GM03348 (cell line): ENCODE measurements around the gene DELE1.

Source experiments
- DNase-seq: peaks from one replicate; pipeline ENCODE4 v3.0.0; 2012; ENCODE audit warnings: low spot score

Gene DELE1, protein sequence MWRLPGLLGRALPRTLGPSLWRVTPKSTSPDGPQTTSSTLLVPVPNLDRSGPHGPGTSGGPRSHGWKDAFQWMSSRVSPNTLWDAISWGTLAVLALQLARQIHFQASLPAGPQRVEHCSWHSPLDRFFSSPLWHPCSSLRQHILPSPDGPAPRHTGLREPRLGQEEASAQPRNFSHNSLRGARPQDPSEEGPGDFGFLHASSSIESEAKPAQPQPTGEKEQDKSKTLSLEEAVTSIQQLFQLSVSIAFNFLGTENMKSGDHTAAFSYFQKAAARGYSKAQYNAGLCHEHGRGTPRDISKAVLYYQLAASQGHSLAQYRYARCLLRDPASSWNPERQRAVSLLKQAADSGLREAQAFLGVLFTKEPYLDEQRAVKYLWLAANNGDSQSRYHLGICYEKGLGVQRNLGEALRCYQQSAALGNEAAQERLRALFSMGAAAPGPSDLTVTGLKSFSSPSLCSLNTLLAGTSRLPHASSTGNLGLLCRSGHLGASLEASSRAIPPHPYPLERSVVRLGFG

DNA sequence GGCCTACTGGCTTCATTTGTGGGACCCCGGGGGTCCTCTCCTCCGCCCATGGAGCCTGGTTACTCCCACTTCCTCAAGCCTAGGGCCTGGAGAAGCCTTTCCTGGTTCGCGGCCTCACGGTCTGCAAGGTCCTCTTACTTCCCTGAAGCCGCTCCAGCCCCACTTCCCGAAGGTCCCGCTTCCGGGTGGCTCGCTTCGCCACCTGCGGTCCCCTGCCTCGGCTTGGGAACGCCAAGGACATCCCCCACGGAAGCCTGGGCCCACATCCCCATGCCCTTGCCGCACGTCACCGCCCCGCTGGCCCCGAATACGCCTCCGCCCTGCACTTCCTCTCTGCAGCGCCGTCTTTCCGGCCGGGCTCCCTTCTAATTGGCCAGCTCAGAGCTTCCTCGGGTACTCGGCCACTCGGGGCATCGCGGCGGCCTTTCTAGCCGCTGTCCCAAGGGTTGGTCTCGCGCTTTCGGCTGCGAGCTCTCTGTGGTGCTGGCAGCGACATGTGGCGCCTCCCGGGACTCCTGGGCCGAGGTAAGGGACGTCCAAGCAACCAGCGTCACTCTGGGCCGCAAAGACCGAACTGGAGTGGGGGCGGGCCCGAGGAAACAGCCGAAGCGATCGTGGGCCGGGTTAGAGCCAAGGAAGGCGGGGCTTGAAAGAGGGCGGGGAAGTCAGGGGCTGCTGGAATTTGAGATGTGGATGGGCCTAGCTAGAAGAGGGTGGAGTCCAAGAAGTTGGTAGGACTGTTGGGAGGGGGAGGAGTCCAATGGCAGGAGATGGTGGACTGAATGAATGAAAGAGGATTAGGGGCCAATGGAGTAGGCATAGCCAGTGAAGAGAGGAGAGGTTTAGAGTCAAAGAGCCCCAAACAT, at the start of gene DELE1:
DELE1 (plus strand) TSS at position 424 of the 866 bp plus-strand sequence; CDS start at position 495, 71 bp downstream.
- peak; percentile 97 for DNase-seq

DNA sequence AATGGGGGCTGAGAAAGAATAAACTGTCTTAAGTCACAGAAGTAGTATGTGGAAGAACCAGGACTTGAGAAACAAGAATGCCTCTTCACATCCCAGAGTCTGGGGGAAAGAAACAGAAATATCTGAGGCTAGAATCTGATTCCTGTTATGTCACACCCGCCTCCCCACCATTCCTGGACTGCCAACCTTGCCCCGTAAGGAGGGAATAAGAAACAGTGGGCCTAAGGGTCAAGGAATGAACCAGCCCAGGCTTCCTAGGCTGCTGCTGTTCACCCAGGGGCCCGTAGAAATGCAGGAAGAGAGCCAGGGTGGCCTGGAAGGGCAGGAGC, 49.8 kb upstream of the DELE1 start:
- DNase-seq: no peak

DNA sequence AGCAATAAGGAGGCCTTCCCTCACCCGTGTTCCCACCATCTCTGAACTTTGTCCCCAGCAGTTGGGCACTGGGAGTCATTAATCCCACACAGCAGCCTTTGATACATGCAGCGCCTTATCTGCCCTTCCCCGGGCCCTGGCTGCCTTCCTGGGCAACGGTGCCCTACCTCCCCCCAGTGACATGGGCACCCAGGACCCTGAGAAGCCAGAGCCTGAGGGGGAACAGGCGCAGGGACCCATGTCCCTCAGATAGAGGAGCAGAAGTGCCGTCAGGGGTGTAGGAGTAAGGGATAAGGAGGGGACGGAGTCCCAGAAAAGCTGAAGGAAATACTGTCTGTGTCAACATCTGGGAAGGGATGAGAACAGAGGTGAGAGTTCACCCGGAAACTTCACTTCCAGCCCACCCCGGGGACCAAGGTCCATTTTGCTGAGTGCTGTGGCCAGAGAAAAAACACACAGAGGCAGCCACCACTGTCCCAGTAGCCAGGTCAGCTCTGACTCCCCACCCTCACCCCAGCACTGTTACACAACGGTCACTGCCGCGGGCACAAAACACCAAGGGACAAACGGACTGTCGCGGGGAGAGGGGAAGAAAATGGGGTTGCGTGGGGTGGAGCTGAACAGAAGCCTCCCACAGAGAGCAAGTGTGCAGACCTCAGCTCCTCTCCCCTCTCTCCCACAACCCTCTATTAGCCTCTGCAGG, 49.3 kb upstream of the DELE1 start:
- DNase-seq: no peak

DNA sequence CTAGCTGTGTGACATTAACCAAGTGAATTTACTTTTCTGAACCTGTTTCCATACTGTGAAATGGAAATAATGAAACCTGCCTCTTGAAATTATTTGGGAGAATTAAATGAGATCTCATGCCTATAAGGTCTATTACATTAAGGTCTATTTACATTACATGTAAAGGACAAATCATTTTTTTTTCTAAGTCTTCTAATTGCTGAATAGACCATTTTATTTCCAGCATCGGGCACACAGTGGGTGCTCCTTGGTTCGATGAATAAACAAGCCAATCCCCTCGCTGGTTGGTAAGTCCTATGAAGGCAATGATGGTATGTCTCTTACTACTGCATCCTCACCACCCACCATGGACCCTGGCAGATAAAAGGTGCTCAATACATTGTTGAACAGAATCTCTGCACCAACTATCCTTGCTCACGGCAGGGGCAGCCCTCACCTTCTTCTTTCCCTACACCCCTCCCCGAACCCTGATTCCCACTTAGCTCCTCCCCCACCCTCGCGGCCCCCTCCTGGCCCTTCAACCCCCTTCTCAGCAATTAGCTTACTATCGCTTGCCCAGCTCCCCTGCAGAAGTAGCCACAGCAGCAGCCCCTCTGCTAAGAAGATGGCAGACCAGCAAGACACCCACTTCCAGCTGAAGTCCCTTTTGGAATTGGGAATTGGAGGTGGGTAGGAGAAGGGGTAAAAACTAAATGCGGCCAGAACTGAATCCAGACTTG, 48.5 kb upstream of the DELE1 start:
- no peak for DNase-seq

DNA sequence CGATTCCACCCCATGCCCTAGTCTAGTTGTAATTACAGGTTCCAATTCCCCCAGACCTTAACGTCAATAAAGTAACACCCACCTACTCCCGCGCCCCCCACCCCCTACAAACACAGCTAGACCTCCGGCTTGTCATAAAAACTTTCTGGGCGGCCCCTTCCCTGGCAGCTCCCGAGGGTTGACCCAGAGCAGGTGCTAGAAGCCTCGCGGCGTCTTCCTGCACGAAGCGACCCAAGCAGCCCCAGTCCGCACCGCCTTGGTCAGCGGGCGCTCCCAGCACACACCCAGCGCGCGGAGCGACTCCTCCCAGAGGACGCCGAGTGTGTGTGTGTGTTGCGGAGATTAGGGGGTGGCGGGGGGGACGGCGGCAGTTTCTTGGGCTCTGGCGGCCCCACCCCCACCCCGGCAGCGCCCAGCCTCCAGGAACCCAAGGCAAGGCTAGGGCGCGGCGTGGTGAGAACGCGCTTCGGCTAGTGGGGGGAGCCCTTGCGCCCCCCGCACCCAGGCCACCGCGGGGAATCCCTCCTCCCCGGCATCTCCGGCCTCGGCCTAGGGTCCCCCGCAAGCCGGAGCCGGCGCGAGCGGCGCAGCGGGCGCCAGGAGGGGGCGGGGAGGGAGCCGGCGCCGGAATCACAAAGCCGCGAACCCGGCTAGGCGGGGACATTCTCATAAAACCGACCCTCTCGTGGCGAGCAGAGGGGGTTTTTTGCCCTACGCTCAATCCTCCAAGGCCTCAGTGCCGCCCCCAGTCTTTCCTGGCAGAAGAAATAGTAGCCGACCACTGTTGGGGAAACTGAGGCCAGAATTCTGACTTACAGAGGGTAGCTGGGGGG, 47.7 kb upstream of the DELE1 start:
- DNase-seq: no peak

DNA sequence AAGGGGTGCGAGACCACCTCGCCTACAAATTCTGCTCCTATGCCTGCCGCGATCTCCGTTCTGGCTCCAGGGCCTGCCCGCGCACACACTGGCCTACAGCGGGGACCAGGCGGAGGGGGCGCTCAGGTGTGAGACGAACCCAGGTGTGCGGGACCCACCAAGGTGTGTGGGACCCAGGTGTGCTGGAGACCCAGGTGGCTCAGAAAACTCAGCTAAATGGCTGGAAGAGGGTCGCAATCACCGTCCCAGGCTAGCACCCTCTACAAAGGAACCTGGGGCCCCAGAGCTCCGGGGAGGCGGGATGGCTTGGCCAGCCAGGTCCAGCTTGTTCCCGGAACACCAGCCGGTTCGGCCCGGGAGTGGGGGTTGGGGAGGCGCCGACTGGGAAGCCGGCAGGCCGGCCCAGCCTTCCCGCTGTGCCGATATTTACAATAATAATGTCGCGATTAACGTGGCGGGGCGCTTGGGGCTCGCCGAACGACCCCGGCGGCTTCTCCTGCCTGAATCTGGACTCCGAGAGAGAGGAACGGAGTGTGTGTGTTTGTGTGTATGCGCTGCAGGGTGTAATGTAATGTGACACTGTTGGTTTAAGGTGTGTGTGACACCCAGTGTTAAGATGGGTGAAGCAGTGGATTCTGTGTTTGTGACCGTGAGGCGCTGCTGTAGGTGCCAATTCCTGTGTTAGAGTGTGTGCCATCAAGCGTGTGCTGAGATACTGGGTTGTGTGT, 46.9 kb upstream of the DELE1 start:
- no peak for DNase-seq

DNA sequence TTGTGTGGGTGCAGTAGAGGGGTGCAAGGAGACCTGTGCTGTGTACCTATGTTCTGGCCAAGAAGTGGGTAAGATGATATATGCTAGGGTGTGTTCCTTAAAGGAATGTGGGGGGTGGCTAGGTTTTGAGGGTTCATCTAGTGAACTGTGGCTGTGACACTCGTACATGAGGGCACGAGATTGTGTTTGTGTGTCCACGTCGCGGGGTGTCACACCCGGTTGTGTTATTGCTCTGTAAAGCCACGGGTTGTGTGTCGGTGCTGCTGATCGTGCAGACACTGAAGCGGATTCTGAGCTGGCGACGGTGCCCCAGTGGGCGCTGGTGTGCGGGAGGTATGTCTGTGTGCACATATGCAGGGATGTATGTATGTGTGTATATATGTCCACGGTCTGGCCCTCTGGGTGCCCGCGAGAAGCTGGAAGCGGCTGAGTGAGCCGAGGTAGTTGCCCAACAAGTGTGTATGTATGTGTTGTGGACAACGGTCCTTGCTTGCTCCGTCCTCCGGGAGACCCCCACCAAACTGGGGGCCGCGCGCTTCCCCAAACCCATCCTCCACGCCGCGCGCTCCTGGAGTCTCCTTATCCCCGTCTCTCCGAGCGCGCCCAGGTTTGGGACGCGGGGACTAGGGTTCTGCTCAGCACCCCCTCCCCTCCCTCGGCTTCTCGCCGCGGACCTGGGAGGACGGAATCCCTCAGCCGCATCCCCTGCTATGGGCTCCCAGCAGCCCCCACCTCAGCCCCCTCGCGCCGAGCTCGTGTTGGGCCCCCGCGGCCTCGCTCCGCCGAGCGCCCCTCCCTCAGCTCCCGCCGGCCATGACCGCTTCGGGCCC, 46.1 kb upstream of the DELE1 start:
- DNase-seq: no peak

DNA sequence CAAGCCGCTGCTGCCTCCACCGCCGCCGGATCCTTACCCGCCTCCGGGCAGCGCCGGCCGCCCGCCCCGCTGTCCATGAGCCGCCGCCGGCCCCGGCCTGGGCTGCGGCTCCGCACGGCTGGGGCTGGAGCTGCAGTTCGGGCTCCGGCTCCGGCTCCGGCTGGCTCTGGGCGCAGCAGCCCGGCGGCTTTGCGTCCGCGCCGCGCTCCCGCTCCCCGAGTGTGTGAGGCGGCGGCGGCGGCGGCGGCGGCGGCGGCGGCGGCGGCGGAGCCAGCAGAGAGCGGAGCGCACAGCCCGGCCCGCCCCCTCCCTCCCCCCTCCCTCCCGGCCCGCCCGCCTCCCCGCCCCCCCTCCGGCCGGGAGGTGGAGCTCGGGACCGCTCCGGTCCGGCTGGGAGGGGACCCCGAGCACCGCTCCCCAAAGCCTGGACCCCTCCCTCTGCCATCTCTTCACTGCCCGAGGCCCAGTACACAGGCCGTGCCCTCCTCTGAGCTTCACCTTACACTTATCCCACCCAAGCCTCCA, 45.4 kb upstream of the DELE1 start, which contains the start of gene PCDH1:
PCDH1 (minus strand) TSS at position 225 of the 525 bp plus-strand sequence; CDS start at position 77, 148 bp downstream.
- DNase-seq: peak; percentile 73

DNA sequence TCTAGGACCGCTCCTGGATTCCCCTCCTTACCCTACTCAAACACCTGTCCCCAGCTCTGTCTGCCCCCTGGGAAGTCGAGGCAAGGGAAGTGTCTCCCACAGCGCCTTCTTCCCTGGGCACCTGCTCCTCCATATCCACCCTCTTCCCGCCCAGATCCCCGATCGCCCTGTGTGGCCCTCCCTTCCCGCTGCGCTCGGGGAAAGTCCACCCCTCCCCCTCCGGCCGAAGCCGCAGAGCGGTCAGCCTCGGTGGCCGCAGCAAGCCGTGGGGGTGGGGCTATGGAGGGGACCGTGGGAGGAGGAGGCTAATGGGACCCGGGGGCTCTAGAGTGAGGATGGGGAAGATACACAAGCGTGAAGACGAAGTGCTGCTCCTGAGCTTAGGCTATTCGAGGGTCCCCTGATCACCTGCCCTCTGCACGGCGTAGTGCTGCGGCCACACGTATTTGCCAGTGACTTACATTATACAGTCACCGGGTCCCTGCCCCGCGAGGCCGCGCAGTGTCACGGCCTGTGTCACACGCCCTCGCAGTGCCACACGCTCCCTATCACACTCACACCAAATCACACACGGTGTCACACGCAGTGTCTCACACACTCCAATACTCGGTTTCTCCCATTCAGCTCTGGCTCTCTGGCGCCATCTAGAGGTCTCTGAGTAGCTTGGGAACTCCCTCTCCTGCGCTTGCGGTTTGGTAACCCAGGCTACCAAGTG, 44.8 kb upstream of the DELE1 start:
- peak; percentile 89 for DNase-seq

DNA sequence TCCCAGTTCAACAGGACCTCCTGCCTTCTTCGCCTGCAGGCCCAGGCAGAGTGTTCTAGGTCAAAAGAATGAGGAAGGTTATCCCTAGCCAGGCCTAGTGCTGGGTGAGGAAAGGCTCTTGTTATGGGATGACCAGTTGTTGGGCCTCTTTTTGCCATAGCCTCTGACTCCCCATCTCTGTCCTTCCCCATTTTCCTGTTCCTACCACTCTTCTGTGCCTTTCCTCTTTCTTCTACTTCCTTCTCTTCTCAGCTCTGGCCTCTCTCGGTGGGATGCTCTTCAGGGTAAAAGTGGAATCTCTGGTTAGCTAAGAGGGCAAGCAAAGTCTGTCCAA, 44.3 kb upstream of the DELE1 start:
- DNase-seq: no peak

DNA sequence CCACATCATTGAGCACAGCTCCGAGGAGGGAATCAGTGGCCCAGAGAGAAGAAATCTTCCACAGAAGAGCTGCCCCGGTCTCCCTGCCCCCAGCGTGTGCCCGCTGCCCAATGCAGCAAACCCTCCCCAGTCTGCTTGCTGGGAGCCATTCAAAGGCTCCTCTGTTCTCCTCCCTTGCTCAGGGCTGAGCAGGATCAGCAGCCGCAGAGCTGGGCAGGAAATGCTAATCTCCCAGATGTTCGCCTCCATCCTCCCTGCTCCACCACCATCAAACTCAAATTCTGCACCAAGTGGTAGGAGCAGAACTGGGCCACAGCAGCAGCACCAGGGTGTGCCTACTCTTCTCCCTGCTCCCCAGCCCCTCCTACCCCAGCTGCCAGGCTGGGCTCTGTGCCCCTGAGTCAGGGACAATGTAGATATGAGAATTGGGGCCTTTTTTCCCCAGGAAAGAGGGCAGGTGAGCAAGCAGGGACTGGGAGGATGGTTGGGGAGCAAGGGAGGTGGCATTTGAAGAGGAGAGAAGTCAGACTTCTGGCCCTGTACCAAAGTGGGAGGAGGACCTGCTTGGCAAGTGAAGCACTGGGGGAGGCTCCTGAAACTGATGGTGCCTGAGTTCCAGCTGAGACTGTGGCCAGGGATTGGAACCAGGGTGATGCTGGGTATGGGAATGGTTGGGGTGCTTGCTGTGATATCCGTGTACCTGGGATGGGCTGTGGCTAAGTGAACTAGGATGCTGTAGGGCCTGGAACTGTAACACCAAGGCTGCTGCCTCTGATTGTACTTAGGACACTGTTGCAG, 43.5 kb upstream of the DELE1 start:
- no peak for DNase-seq

DNA sequence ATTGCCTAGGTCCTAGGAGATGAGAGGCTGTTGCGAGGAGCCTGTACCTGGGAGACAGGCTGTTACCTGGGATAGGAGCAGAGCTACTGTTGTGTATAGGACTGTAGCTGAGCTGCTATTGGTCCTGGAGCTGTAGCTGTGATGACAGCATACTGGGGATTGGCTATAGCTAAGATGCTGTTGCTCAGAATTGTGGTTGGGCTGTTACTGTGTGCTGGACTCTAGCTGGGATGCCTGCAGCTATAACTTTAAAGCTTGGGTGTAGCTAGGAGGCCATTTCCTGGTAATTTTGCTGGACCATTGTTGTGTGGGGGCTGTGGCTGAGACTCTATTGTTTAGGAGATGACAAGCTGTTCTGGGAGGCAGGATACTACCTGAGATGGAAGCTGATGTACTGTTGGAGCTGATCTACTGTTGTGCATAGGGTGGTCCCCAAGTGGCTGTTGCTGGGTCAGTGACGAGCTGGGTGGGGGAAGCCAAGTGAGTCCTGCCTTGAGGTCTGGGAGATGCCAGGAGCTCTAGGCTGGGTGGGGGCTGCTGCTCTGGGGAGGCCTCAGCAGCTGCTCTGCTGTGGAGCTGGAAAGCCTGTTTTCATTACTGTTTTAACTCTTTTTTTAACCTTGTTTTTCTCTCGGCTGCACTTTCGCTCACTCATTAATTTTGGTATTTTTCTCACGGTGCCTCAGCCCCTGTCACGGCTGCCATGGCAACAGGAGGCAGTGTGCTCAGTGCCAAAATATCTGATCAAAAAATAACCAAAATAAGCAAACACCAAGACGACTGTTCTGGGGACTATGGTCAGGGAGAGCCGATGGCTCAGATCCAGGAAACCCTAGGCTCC, 42.5 kb upstream of the DELE1 start:
- no peak for DNase-seq

DNA sequence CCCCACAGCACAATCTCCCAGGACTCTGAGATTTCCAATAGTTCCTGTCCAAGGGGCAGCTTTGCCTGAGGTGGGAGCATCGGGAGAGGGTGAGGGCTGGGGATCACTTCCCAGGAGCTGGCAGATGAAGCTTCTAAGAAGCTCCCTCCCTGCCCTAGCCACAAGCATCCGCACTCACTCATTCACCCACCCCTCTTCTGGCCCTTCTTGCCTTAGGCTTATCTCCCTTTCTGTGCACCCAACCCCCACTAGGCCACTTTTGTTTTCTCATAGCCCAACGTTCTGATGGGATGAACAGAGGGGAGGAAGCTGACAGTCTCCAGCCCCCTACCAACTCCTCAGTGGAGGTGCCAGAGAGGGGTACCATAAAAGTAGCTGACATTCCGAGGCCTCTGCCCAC, 41.8 kb upstream of the DELE1 start:
- no peak for DNase-seq

DNA sequence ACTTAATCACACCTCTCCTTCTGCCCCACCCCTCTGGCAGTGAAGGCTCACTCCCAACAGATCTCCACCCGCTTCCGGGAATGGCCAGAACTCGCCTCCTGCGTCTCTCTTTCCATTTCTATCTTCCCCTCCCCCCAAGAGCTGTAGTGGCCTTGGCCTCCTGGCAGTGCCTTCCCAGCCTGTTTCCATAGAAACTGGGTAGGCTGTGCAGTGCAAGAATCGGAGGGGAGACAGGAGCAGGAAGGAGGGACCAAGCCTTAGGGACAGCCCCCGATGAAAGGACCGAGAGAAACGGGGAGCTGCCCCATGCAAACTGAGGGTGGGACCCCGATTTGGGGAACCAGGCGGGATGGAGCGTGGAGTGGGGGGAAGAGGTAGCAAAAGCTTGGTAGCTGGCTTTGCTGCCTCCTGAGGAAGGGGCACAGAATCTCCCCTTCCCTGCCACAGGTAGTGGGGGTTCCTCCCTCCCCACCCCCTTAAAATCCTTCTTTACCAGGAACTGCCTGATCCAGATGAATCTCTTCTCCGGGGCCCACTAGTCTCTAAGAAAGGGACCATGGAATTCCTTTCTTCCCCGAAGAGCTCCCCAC, 41.0 kb upstream of the DELE1 start:
- no peak for DNase-seq

DNA sequence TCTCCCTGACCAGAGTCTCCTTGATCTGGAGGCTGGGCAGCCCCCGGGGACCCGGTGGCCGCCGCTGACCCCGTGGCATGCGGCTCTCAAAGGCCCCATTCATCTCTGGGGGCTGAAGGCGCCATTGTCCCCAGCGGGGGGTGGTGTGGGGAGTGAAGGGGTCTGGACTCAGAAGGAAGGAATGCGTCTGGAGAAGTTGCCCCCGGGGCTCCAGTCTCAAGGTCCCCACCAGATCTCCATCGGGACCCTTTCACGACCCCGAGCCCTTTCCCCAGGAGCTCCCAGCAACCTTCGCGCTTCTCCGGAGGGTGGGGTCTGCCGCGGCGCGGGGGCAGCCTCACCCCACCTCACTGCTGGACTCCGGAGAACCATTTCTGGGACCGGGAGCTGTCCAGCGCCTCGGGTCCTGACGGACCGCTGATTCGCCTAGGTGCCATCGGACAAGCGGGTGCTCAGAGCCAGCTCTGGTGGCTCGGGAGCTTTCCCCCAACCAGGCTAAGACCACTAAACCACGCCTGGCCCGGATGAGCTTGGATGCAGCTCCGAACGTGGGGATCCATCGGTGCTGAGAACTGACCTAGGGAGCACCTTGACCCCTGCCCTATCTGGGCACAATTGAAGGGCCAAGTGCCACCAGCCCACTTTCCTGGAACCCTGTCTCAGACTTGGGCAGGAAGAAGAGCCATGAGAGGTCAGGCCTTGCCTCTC, 40.3 kb upstream of the DELE1 start:
- peak; percentile 71 for DNase-seq
